GM18951 (cell line): ENCODE results near the gene URM1.

Source experiments
- POLR2A ChIP-seq: IDR thresholded peaks from 4 replicates; pipeline ENCODE4 v1.6.1; 2011; ENCODE audit warnings: mild to moderate bottlenecking; ENCODE audit not compliant: insufficient read length, insufficient read depth; ENCODE audit errors: extremely low read depth
- in situ Hi-C: fragments of 300-500 bp; cut with MboI; formaldehyde crosslinking; loops from one replicate; pipeline ENCODE4 v1.12.0; 2022; ENCODE audit warnings: low sequenced_read_pairs, mixed read lengths, inconsistent platforms; ENCODE audit not compliant: unreplicated experiment

URM1 gene

DNA sequence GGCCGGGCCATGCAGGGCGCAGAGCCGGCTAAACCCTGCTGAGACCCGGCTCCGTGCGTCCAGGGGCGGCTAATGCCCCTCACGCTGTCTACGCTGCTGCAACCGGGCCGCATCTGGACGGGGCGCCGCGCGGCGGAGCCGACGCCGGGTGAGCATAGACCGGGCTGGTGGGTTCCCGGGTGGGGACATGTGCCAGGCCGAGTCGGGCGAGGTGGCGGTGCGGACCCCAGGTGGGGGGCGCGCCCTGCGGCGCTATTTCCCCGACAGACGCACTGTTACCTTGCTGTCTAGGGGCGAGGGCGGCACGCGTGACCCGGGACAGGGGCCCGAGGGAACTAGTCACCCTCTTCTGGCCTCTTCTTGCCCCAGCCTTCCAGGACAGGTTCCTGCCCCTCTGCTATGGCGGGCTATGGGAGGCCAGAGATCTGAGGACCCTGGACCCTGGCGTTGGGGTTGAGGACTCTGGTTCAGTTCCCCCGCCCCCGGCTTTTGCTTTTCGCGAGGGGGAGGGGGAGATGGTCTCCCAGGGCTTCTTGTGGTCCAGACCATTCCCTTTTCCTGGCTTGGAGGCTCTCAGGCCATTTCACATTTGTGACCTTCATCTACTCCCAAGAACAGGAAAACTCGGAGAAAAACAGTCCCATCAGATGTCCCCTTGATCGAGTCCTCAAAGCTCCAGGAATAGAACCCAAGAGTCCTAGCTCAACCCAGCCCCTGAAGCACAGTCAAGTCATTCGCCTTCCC lies 30.3 kb upstream of the URM1 start:
- in situ Hi-C loops = no loop called here
- TF ChIP-seq POLR2A = no peak

DNA sequence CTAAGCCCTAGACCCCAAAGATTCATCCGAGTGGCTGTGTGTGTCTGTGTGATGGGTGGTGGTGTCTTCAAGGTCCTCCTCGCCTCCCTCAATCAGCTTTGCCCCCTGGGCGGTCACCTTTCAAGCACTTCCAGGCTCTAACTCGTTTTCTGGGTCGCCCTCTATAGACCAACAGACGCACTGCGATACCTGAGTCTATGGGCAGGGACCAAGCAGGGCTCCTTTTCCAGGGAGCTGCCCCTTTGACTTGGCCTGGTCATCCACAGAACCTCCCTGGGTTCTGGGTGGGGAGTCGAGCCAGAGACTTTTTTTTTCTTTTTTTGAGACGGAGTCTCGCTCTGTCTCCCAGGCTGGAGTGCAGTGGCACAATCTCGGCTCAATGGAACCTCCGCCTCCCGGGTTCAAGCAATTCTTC lies 29.7 kb upstream of the URM1 start:
- TF ChIP-seq POLR2A = no peak

DNA sequence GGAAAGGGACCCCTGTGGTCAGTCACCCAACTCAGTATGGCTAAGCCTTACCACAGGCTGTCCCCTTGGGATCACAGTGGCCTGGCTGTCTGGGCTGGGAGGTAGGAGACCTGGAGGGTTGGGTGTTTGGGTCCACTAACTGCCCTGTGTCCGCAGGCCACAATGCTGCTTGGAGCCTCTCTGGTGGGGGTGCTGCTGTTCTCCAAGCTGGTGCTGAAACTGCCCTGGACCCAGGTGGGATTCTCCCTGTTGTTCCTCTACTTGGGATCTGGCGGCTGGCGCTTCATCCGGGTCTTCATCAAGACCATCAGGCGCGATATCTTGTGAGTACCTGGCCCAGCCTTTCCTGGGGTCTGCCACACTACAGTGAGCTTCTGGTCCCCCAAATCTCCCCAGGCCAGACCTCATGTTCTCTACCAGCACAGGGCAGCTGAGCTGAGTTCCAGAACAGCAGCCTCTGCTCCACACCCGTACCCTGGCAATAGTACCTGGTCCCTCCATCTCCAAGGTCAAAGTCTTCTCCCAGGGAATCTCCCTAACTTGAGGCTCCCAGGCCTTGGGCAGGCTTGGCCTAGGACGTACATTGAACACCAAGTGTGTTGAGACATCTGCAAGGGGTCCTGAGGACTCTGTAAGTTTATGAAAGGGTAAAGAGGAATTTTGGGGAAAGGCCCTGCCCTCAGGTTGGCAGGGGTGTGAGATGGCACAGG lies 28.0 kb upstream of the URM1 start:
- TF ChIP-seq POLR2A = no peak
- in situ Hi-C loops = no loop called here

More for the DNA sequence above, 29.7 kb upstream of the URM1 start:
- in situ Hi-C loops = no loop called here

DNA sequence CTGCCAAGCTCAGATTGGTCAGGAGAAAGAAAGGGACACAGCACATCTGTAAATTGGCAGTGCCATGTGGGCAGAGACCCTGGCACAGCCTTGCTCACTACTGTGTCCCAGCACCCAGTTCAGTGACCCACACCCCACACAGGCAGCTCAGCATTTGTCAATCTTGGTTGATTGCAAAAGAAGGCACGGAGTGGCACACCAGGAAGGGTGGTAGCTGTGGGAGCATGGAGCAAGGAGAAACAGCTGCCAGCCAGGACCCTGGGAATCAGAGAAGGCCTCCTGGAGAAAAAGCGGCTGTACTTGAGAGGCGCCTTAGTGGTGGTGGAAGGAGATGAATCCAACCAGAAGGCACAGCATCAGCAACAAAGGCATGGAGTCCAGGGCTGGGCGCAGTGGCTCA lies 27.3 kb upstream of the URM1 start:
- no peak for TF ChIP-seq POLR2A
- in situ Hi-C loops = no loop called here

DNA sequence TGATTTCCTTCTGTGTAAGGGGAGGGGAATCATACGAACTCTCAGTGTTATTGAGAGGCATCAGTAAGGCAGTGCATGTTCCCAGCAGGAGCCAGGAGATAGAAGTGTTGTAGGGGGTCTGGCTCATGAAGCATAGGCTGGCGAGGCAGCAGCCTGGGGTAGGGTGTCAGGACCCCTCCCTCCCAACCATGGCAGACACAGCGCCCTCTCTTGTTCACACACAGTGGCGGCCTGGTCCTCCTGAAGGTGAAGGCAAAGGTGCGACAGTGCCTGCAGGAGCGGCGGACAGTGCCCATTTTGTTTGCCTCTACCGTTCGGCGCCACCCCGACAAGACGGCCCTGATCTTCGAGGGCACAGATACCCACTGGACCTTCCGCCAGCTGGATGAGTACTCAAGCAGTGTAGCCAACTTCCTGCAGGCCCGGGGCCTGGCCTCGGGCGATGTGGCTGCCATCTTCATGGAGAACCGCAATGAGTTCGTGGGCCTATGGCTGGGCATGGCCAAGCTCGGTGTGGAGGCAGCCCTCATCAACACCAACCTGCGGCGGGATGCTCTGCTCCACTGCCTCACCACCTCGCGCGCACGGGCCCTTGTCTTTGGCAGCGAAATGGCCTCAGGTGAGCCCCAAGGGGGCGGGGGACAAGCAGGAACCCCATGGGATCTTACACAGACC lies 26.1 kb upstream of the URM1 start:
- in situ Hi-C loops = no loop called here
- no peak for TF ChIP-seq POLR2A

DNA sequence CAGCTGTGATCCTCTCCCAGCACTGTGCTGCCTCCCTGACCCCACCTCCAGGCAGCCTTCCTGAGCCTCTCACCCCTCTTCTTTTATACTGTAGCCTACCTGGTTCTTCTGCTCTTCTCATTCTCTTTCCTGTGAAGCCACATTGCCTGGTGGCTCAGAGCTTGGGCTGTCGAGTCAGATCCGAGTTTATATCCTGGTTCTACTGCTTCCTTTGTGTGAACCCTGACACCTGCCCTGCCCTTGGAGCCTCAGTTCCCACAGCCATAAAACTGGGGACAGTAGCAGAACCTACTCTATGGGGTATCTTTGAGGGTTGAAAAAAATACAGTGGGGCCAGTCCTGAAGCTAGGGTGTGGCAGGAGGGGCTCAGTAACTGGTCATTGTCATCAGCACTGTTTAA lies 22.0 kb upstream of the URM1 start:
- TF ChIP-seq POLR2A = no peak
- in situ Hi-C loops = no loop called here

DNA sequence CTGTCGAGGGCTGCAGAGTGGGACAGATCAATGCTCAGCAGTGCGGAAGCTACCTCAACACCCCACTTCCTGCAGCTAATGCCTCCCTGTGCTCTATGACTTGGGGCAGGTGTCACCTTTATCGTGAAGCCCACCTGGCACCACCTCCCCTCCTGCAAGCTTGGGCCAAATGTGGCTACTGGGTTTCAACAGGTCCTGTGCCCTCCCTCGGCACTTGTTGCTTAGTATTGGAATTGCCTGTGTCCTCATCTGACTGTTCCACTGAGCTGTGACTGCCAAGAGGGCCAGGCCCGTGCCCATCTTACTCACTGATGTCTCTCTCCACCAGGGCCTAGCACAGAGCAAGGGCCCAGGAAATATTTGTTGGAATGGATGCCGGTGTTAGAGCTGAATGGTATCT lies 21.4 kb upstream of the URM1 start:
- no peak for TF ChIP-seq POLR2A
- in situ Hi-C loops = no loop called here

DNA sequence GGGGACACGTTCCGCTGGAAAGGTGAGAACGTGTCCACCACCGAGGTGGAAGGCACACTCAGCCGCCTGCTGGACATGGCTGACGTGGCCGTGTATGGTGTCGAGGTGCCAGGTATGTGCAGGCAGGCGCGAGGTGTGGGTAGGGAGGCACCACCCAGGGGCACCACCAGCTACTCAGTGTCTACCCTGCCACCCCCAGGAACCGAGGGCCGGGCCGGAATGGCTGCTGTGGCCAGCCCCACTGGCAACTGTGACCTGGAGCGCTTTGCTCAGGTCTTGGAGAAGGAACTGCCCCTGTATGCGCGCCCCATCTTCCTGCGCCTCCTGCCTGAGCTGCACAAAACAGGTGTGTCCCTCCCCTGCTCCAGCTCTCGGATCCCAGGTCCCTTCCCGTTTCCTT lies 15.7 kb upstream of the URM1 start:
- in situ Hi-C loops = no loop called here
- TF ChIP-seq POLR2A = no peak

DNA sequence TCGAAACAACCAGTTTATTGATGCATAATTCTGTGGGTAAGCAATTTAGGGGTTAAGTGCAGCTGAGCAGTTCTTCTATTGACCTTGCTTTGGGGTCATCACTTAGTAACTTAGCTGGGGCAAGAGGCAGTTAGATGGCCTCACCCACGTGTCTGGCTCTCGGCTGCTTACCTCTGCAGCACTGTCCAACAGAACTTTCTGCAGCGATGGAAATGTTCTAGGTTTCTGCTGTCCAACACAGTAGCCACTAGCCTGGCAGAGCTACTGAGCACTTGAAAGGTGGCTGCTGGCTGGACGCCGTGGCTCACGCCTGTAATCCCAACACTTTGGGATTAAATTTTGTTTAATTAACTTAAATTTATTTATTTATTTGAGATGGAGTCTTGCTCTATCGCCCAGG lies 13.1 kb upstream of the URM1 start:
- TF ChIP-seq POLR2A = no peak

DNA sequence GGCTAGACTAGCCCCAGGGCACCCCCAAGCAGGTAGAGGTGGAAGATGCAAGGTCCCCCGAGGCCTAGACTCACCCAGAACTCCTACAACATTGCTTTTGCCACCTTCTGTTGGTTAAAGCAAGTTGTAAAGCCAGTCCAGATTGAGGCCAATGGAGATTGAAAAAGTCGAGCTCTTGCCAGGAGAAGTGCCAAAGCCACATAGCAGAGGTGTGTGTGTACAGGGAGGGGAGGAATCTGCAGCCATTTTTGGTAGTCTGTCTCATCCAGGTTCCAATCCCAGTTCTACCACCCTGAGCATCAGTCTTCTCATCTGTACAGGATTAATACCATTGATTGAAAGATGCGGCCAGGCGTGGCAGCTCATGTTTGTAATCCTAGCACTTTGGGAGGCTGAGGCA lies 12.3 kb upstream of the URM1 start:
- TF ChIP-seq POLR2A = no peak
- in situ Hi-C loops = no loop called here

More for the DNA sequence above, 13.1 kb upstream of the URM1 start:
- in situ Hi-C loops = no loop called here

DNA sequence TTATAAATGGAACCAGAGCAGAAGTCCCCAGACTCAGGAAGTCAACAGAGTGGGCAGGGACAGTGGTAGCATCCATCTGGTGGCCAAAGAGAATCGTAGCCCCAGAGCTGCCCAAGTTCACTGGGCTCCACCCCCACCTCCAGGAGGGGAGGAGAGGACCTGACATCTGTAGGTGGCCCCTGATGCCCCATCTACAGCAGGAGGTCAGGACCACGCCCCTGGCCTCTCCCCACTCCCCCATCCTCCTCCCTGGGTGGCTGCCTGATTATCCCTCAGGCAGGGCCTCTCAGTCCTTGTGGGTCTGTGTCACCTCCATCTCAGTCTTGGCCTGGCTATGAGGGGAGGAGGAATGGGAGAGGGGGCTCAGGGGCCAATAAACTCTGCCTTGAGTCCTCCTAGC lies 10.3 kb upstream of the URM1 start:
- no peak for TF ChIP-seq POLR2A
- in situ Hi-C loops = no loop called here

DNA sequence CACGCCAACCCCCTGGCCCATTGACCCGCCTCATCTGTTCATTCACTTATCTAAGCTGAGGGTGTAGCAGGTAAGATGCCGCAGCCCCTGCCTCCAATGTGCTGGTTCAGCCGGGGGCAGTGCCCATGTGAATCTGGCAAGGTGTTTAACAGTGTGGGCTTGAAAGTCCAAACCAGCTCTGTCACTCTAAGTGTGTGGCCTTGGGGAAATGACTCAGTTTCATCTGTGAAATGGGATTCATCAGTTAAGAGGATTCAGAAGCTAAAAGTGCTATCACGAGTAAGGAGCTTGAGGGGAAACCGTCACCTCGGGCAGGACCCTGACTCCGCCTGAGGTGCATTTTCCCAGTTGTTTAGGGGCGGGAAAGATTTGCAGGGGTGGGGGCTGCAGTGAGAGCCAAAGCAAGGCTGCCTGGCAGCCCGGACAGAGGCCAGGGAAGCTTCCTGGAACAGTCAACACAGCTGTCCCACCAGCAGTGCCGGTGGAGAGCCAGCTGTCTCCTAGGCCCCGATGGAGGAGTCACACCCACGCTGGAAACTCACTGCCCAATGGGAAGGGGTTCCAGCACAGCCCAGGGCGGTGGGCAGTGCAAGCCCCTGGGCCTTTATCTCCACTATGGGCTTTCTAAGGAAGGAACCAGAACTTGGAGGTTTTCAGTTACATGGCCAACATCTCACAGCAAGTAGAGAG lies 9.7 kb upstream of the URM1 start:
- in situ Hi-C loops = no loop called here
- TF ChIP-seq POLR2A = no peak

DNA sequence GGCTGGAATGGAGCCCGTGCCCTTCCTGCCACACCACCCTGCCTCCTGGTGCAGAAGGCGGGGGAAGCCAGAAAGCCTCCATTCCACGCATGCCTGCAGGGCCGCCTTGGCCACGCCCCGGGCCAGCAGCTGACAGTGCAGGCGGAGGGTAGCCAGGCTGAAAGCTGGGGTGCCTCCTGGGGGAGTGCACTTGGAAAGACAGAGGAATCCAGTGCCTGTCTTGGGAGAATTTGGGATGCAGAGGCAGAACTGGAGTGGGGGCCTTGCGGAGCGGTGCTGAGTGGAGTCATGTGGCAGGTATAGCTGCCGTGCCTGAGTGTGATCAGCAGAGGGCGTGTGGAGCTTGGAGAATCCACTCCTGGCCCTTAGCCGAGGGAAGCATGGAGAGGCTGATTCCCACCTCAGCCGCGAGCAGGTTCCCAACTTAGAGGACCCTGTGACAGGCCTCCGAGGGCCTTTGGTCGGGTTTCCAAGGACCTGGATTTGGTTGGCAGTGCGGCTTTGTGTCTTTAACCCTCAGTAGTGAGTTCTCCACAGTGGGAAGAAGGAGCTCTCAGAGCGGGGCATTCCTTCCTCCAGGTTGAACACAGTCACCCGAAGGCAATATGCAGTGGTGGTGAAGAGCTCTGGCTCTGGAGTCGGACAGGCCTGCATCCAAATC lies 9.1 kb upstream of the URM1 start:
- in situ Hi-C loops = no loop called here
- peak; percentile 24 for TF ChIP-seq POLR2A
